Measurements from ENCODE around the gene FDCSP. TPM values are rescaled to one million over a fixed set of nuclear protein-coding genes. Genes with fewer than 3 reads are reported as not detected.
"Not testable (repeated sequence)": the region's sequence is repeated elsewhere in the genome, so short reads cannot be mapped to it uniquely, and the experiment has no call there.

The FDCSP gene
- total and polyA plus RNA-seq, 10 of the 15 experiments (the other 5 are each of a cell fraction or from before 2014, with no cell fraction given): not detected

- no peaks in the 10 kb centered on the region for H3K36me3 ChIP-seq (ENCODE audit: control insufficient read depth in 2 of 2, insufficient read depth in 2 of 2, low read length in 1 of 2)
- ChIA-PET SMC1A (ENCODE audit: uncharacterized antibody, unreplicated experiment) (no interaction called here), POLR2A (no interaction called here), CTCF (interaction anchor here (1.0 kb wide), 1 partner anchor 18 kb away, joined by 4 read pairs; no protein-coding TSS in a partner anchor), RAD21 (ENCODE audit: unreplicated experiment) (no interaction called here)
- no peaks in the 10 kb centered on the region for H3K9me3 ChIP-seq (replicated peaks; ENCODE audit: control insufficient read depth, insufficient read depth, low read length)
- H4K20me1 ChIP-seq (ENCODE audit: control insufficient read depth, insufficient read depth): no peaks in the 10 kb centered on the region
- in situ Hi-C loops (cut with MboI): no loop called here
- H3K9ac ChIP-seq (ENCODE audit: control insufficient read depth, insufficient read depth, low read length): no peak overlapping the region
- TF ChIP-seq HDAC6 (IDR thresholded peaks at IDR 0.05; ENCODE audit: unreplicated experiment): no peak
- TF ChIP-seq SUZ12 (IDR thresholded peaks at IDR 0.05; ENCODE audit: unreplicated experiment): no peak
- no peak for TF ChIP-seq RELA (IDR thresholded peaks at IDR 0.05; ENCODE audit: borderline replicate concordance, partially characterized antibody)
- no peak for TF ChIP-seq RELB (IDR thresholded peaks at IDR 0.05; ENCODE audit: low read depth)
- no peak for TF ChIP-seq IKZF2 (IDR thresholded peaks at IDR 0.05)
- TF ChIP-seq SRF (IDR thresholded peaks at IDR 0.05; ENCODE audit: low read depth in 2 of 2, low read length in 2 of 2): no peak
- TF ChIP-seq SP1 (IDR thresholded peaks at IDR 0.05; ENCODE audit: low read depth, low read length): no peak
- TF ChIP-seq FOXK2 (IDR thresholded peaks at IDR 0.05): no peak
- TF ChIP-seq SUPT20H (IDR thresholded peaks at IDR 0.05; ENCODE audit: borderline replicate concordance, control insufficient read depth, low read depth, low read length): no peak
- no peak overlapping the region for H3K4me3 ChIP-seq
- no peak overlapping the region for H2AFZ ChIP-seq (ENCODE audit: control insufficient read depth, low read depth, low read length)
- ATAC-seq (no peak), DNase-seq (ENCODE audit: low read depth, low spot score) (no peak), FAIRE-seq (no peak)
- H3K27me3 ChIP-seq (replicated peaks in 1 of 2; ENCODE audit: control insufficient read depth in 2 of 2, insufficient read depth in 2 of 2, low read length in 1 of 2): no peaks in the 10 kb centered on the region
- intact Hi-C loops (cut with micrococcal nuclease; ENCODE audit: unreplicated experiment): no loop called here
- no peak overlapping the region for H3K27ac ChIP-seq (ENCODE audit: control insufficient read depth, insufficient read depth)
- BruUV-seq (replicated peaks): no TSS peak
- 0% methylated on average over 1 of the region's 1 CpG for WGBS (ENCODE audit: insufficient coverage, insufficient replicate concordance, low lambda C conversion rate, missing lambda C conversion rate)
- H3K4me2 ChIP-seq (ENCODE audit: control insufficient read depth, insufficient read depth): no peak overlapping the region
- H3K79me2 ChIP-seq (ENCODE audit: control insufficient read depth, insufficient read depth, low read length): no peaks in the 10 kb centered on the region
- no peaks in the 10 kb centered on the region for H3K4me1 ChIP-seq (ENCODE audit: control insufficient read depth, insufficient read depth, low read length)
Observed at GRCh38 chr4:70203601-70204000, 22.3 kb upstream of the FDCSP start.

GRCh38 chr4:70212752-70213151 is 13.2 kb upstream of the FDCSP start:
- H3K79me2 ChIP-seq (ENCODE audit: control insufficient read depth, insufficient read depth, low read length); H3K27me3 ChIP-seq (replicated peaks in 1 of 2; ENCODE audit: control insufficient read depth in 2 of 2, insufficient read depth in 2 of 2, low read length in 1 of 2); RAD21 ChIA-PET (ENCODE audit: unreplicated experiment); H2AFZ ChIP-seq (ENCODE audit: control insufficient read depth, low read depth, low read length); H3K4me2 ChIP-seq (ENCODE audit: control insufficient read depth, insufficient read depth); H3K9ac ChIP-seq (ENCODE audit: control insufficient read depth, insufficient read depth, low read length); H3K4me1 ChIP-seq (ENCODE audit: control insufficient read depth, insufficient read depth, low read length); BruUV-seq (replicated peaks); intact Hi-C loops (cut with micrococcal nuclease; ENCODE audit: unreplicated experiment); H3K9me3 ChIP-seq (replicated peaks; ENCODE audit: control insufficient read depth, insufficient read depth, low read length); FAIRE-seq; DNase-seq (ENCODE audit: low read depth, low spot score); H4K20me1 ChIP-seq (ENCODE audit: control insufficient read depth, insufficient read depth); POLR2A ChIA-PET; H3K27ac ChIP-seq (ENCODE audit: control insufficient read depth, insufficient read depth); H3K36me3 ChIP-seq (ENCODE audit: control insufficient read depth in 2 of 2, insufficient read depth in 2 of 2, low read length in 1 of 2); SMC1A ChIA-PET (ENCODE audit: uncharacterized antibody, unreplicated experiment); in situ Hi-C loops (cut with MboI); ATAC-seq; H3K4me3 ChIP-seq: not testable (repeated sequence)
- CTCF ChIA-PET: interaction anchor here (1.0 kb wide), 1 partner anchor 29 kb away, joined by 3 read pairs; no protein-coding TSS in a partner anchor
- whole genome bisulfite sequencing (ENCODE audit: insufficient coverage, insufficient replicate concordance, low lambda C conversion rate, missing lambda C conversion rate): 38% methylated on average over 4 of the region's 4 CpGs

- H3K9ac ChIP-seq (ENCODE audit: control insufficient read depth, insufficient read depth, low read length); H4K20me1 ChIP-seq (ENCODE audit: control insufficient read depth, insufficient read depth); DNase-seq (ENCODE audit: low read depth, low spot score); SMC1A ChIA-PET (ENCODE audit: uncharacterized antibody, unreplicated experiment); H3K4me2 ChIP-seq (ENCODE audit: control insufficient read depth, insufficient read depth); ATAC-seq; CTCF ChIA-PET; POLR2A ChIA-PET; intact Hi-C loops (cut with micrococcal nuclease; ENCODE audit: unreplicated experiment); H3K79me2 ChIP-seq (ENCODE audit: control insufficient read depth, insufficient read depth, low read length); H2AFZ ChIP-seq (ENCODE audit: control insufficient read depth, low read depth, low read length); H3K27ac ChIP-seq (ENCODE audit: control insufficient read depth, insufficient read depth); H3K4me1 ChIP-seq (ENCODE audit: control insufficient read depth, insufficient read depth, low read length); in situ Hi-C loops (cut with MboI); FAIRE-seq; RAD21 ChIA-PET (ENCODE audit: unreplicated experiment); H3K36me3 ChIP-seq (ENCODE audit: control insufficient read depth in 2 of 2, insufficient read depth in 2 of 2, low read length in 1 of 2); H3K9me3 ChIP-seq (replicated peaks; ENCODE audit: control insufficient read depth, insufficient read depth, low read length); BruUV-seq (replicated peaks); H3K27me3 ChIP-seq (replicated peaks in 1 of 2; ENCODE audit: control insufficient read depth in 2 of 2, insufficient read depth in 2 of 2, low read length in 1 of 2); H3K4me3 ChIP-seq: not testable (repeated sequence)
Observed at GRCh38 chr4:70216109-70216508, 9.8 kb upstream of the FDCSP start.
